GM21717 (cell line): Measurements from ENCODE around the gene KRT20.
"Not testable (repeated sequence)": the region's sequence is repeated elsewhere in the genome, so short reads cannot be mapped to it uniquely, and the experiment has no call there.

ENCODE experiments used
- ATAC-seq: cut with Tn5 transposase; IDR thresholded peaks from one replicate; pipeline ENCODE4 v1.9.1; 2021; ENCODE audit warnings: mild to moderate bottlenecking, moderate library complexity; ENCODE audit not compliant: unreplicated experiment

Gene KRT20

GRCh38 chr17:40884708-40885512 lies at the start of gene KRT20:
Gene KRT20 (minus strand): TSS chr17:40885242. CDS start chr17:40885185, 57 bp downstream.
- ATAC-seq, result no peak

- ATAC-seq, result no peak
Observed at GRCh38 chr17:40932608-40933007, 47.6 kb upstream of the KRT20 start.

GRCh38 chr17:40931311-40931710 lies 46.3 kb upstream of the KRT20 start:
- ATAC-seq, result no peak

GRCh38 chr17:40926341-40926740 lies 41.3 kb upstream of the KRT20 start:
- no peak for ATAC-seq

- ATAC-seq, result no peak
Observed at GRCh38 chr17:40922239-40922638, 37.2 kb upstream of the KRT20 start.

- no peak for ATAC-seq
Observed at GRCh38 chr17:40921026-40921425, 36.0 kb upstream of the KRT20 start.

DNA sequence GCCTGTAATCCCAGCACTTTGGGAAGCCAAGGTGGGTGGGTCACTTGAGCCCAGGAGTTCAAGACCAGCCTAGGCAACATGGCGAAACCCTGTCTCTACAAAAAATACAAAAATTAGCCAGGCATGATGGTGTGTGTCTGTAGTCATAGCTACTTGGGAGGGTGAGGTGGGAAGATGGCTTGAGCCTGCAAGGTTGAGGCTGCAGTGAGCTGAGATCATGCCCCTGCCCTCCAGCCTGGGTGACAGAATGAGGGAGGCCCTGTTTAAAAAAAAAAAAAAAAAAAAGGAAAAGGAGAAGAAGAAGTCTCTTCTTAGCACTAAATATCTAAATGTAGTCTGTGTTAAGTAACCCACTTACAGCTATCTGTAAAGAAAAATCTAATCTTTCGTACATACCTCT lies 32.1 kb upstream of the KRT20 start:
- not testable (repeated sequence) for ATAC-seq

GRCh38 chr17:40916366-40916765 lies 31.3 kb upstream of the KRT20 start:
- ATAC-seq, result no peak

DNA sequence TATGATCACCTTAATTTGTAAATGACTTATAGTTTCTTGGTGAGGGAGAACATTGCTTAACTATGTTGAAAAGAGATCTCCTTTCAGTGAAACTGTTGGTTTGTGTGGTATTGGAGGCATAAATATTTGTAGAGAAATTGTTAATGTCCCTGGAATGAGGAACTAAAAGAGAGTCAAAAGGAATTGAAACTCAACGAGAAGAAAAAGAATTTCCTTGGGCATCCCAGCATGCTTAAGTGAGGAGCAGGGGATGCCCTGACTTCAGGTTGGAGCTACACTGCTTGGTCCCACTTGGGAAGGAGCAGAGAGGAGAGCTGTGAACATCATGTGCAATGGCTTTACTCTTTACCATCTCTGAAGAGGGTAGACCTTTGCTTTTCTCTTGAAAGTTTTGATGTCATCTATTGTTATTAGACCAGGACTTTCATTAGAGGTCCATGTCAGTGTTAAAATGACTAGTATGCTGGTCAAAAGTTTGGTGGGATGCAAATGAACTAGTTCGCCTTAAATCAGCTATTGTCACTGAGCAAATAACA lies 30.7 kb upstream of the KRT20 start:
- no peak for ATAC-seq

GRCh38 chr17:40915199-40915661 lies 30.2 kb upstream of the KRT20 start:
- ATAC-seq, result no peak

DNA sequence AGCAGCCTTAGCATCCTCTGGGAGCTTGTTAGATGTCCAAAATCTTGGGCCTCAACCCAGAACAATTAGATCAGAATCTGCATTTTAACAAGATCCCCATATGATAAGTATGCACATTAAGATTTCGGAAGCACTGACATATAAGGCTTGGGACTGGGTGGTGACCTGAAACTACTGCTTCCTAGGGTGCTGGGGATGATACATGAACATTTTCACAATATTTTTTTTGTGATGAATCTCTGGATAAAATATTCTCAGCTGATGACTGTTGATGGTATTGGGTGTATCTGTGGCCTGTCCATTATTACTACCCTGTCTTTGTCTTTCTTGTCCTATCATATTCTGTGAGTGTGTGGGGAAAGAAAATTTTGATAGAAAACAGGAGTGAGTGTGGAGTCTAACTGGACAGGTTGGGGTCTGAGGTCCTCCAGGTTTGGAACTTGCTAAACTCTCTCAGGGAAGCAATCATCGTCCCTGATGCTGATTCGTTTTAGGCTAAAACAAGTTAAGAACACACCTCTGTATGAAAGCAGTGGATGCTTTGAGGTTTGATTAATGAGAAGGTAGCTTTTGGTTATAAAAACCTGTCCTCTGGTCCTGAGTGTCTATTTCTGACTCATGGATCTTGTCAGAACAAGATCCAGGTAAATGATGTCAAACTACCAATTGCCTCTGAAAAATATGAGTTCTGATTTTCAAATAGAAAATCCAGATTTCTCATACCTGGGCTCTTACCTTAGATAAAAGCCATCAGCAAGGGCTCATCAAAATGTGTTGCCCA lies 29.2 kb upstream of the KRT20 start:
- ATAC-seq, result no peak

DNA sequence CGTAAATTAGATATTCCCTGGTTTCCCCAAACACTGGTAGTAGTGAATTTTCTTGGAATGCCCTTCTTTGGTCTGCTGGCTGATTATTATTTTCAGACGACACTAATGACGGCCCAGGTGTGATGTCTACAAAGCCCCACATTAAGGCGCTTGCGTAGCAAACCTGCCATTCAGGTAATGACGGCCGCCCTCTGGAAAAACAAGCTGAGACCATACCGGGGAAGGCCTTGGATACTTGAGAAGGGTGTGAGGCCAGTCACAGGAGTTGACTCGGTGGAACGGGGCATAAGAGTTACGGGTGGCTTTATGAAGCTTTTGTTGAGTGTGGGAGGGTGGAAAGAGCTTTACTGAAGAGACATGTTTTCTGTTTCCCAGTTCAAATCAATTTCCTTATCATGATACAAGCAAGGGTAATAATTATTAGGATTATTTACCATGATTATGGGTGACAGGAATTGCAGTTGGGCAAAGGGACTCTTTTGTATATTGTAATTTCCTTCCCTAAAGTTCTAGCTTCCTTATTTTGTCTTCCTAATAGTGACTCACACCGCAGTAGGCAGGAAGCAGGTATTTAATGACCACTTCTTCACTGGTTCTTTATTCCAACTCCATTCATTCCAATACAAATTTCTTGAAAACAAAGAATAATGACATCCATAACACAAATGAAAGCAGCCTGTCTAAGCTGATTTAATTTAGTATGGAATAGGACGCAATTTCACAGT lies 27.6 kb upstream of the KRT20 start:
- ATAC-seq, result no peak

GRCh38 chr17:40910441-40910841 lies 25.4 kb upstream of the KRT20 start:
- ATAC-seq, result no peak

GRCh38 chr17:40909755-40910154 lies 24.7 kb upstream of the KRT20 start:
- ATAC-seq, result no peak

- no peak for ATAC-seq
Observed at GRCh38 chr17:40909351-40909750, 24.3 kb upstream of the KRT20 start.

GRCh38 chr17:40906613-40907012 lies 21.6 kb upstream of the KRT20 start:
- ATAC-seq, result no peak

DNA sequence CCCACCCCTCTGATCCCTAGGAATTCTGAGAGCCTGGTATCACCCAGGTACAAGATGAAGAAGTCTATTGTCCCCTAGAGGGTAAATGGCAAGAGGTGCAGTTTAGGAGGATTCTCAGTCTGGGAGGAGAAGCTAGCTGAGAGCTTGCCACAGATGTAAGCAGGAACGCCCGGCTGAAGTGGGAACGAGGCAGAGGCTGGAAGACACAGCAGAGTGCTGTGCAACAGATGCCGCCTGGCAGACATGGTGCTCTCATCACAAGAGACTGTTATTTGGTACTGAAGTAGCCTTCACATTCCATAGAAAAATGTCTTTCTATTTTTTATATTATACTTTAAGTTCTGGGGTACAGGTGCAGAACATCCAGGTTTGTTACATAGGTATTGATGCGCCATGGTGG lies 20.3 kb upstream of the KRT20 start:
- no peak for ATAC-seq

GRCh38 chr17:40903129-40903847 lies 18.2 kb upstream of the KRT20 start:
- ATAC-seq, result no peak

GRCh38 chr17:40902498-40902897 lies 17.5 kb upstream of the KRT20 start:
- no peak for ATAC-seq

- no peak for ATAC-seq
Observed at GRCh38 chr17:40901981-40902474, 17.0 kb upstream of the KRT20 start.
